Mesothelial cell of epicardium (in vitro differentiated cells): Measurements from ENCODE around the gene CGNL1. TPM values are rescaled to one million over a fixed set of nuclear protein-coding genes. Genes with fewer than 3 reads are reported as not detected.

Source experiments
- DNase-seq, 2 experiments: peaks; one replicate each; pipeline ENCODE4 v3.0.0; 2021; ENCODE audit warnings: low spot score in 2 of 2; ENCODE audit not compliant: unreplicated experiment in 2 of 2
- H3K27ac Mint-ChIP-seq: 2 replicates; pipeline ENCODE4 v1.8.0; 2021; ENCODE audit warnings: mixed read lengths
- H3K27me3 Mint-ChIP-seq: 2 replicates; pipeline ENCODE4 v1.8.0; 2021; ENCODE audit warnings: low read depth, mixed read lengths
- H3K36me3 Mint-ChIP-seq: 2 replicates; pipeline ENCODE4 v1.8.0; 2021; ENCODE audit warnings: mixed read lengths
- H3K4me1 Mint-ChIP-seq: 2 replicates; pipeline ENCODE4 v1.8.0; 2021; ENCODE audit warnings: mixed read lengths
- H3K4me3 Mint-ChIP-seq: 2 replicates; pipeline ENCODE4 v1.8.0; 2021; ENCODE audit warnings: mild to moderate bottlenecking, moderate library complexity, mixed read lengths
- H3K9me3 Mint-ChIP-seq: 2 replicates; pipeline ENCODE4 v1.8.0; 2021; ENCODE audit warnings: mixed read lengths
- CTCF ChIP-seq: fragments of 200-600 bp; sonication (generic); IDR thresholded peaks from one replicate; pipeline ENCODE4 v1.5.0; 2021; ENCODE audit warnings: antibody characterized with exemption; ENCODE audit not compliant: unreplicated experiment
- total RNA-seq: library from RNA; stranded (reverse); gene quantifications from 3 replicates; pipeline ENCODE4 v1.2.1, GENCODE V29; 2021

CGNL1 gene
- total RNA-seq, 1 donor from 2014 or later, result 34.1 TPM

DNA sequence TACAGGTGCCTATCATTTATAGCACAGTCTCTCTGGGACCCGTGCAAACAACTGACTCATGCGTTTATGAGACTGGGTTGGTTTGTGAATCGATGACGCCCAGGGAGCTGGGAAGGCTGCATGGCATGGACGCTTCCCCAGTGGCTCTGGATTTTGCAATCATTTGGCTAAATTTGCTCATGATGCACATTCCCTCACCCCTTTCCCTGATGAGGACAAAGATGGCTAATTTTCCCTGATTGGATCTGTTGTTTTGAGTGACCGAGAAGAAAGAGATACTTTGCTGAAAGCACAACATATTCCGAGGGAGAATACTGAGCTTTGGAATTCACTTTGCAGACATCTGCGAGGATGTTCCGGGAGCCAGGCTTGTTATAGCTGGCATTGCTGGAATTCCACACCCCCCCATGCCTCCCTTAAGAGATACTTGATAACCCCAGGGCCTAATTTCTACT lies 51.1 kb downstream of the CGNL1 start:
- no peak for DNase-seq
- Mint-ChIP-seq H3K36me3 (no peaks in the 10 kb centered on the region), H3K4me1 (peaks cover 51% of the 10 kb centered on the region), H3K4me3 (no peak overlapping the region), H3K27me3 (no peaks in the 10 kb centered on the region), H3K9me3 (no peaks in the 10 kb centered on the region), H3K27ac (peak overlapping the region; percentile 92)
- TF ChIP-seq CTCF, result no peak

- Mint-ChIP-seq H3K4me1 (peaks cover 38% of the 10 kb centered on the region), H3K9me3 (no peaks in the 10 kb centered on the region), H3K36me3 (no peaks in the 10 kb centered on the region), H3K27me3 (no peaks in the 10 kb centered on the region), H3K4me3 (no peak overlapping the region), H3K27ac (no peak overlapping the region)
- no peak for DNase-seq
- TF ChIP-seq CTCF, result no peak
Observed at GRCh38 chr15:57432141-57432741, 55.9 kb downstream of the CGNL1 start.

GRCh38 chr15:57436166-57436565 lies 59.9 kb downstream of the CGNL1 start:
- no peaks in the 10 kb centered on the region for H3K9me3 Mint-ChIP-seq
- H3K4me3 Mint-ChIP-seq, result no peak overlapping the region
- TF ChIP-seq CTCF, result no peak
- no peaks in the 10 kb centered on the region for H3K27me3 Mint-ChIP-seq
- no peak overlapping the region for H3K27ac Mint-ChIP-seq
- H3K4me1 Mint-ChIP-seq, result peaks cover 32% of the 10 kb centered on the region
- peaks cover 12% of the 10 kb centered on the region for H3K36me3 Mint-ChIP-seq
- DNase-seq, result no peak

DNA sequence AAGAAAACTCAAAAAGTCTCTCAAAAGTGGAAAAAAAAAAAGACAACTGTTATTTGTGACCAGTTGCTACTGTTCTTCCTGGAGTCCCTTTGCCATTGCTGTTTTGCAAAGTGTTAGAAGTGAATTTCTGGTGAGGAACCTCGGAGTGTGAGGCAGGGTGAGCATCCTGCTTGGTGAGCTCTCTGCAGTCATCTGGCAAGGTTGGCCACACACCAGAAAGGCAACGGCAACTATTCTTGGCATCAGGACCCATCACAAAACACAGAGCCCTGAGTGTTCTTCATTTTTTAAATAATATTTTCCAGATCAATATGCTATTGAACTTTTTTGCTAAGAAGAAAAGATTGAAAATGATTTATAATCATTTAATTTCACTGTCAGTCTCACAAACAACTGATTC lies 60.7 kb downstream of the CGNL1 start:
- no peak overlapping the region for H3K27ac Mint-ChIP-seq
- no peaks in the 10 kb centered on the region for H3K27me3 Mint-ChIP-seq
- peaks cover 34% of the 10 kb centered on the region for H3K4me1 Mint-ChIP-seq
- no peak for TF ChIP-seq CTCF
- no peaks in the 10 kb centered on the region for H3K9me3 Mint-ChIP-seq
- peaks cover 12% of the 10 kb centered on the region for H3K36me3 Mint-ChIP-seq
- H3K4me3 Mint-ChIP-seq, result no peak overlapping the region
- DNase-seq, result no peak

- DNase-seq, result no peak
- Mint-ChIP-seq H3K27me3 (no peaks in the 10 kb centered on the region), H3K4me1 (peaks cover 32% of the 10 kb centered on the region), H3K36me3 (peaks cover 15% of the 10 kb centered on the region), H3K9me3 (no peaks in the 10 kb centered on the region), H3K4me3 (no peak overlapping the region), H3K27ac (no peak overlapping the region)
- TF ChIP-seq CTCF, result no peak
Observed at GRCh38 chr15:57437564-57437963, 61.3 kb downstream of the CGNL1 start.

- no peak for DNase-seq
- Mint-ChIP-seq H3K27ac (no peak overlapping the region), H3K4me3 (no peak overlapping the region), H3K9me3 (no peaks in the 10 kb centered on the region), H3K4me1 (peaks cover 31% of the 10 kb centered on the region), H3K27me3 (no peaks in the 10 kb centered on the region), H3K36me3 (peaks cover 19% of the 10 kb centered on the region)
- no peak for TF ChIP-seq CTCF
Observed at GRCh38 chr15:57438166-57438565, 61.9 kb downstream of the CGNL1 start.
